ENCODE data around the gene HSPA14. TPM values are rescaled to one million over a fixed set of nuclear protein-coding genes. Genes with fewer than 3 reads are reported as not detected.

The HSPA14 gene
- polyA plus RNA-seq, 1 experiment = 14.9 TPM

GRCh38 chr10:14909101-14909500 is 71.0 kb downstream of the HSPA14 start:
- no peak overlapping the region for H3K4me3 ChIP-seq (ENCODE audit: low read depth, low read length)
- TF ChIP-seq, protein P1, sequence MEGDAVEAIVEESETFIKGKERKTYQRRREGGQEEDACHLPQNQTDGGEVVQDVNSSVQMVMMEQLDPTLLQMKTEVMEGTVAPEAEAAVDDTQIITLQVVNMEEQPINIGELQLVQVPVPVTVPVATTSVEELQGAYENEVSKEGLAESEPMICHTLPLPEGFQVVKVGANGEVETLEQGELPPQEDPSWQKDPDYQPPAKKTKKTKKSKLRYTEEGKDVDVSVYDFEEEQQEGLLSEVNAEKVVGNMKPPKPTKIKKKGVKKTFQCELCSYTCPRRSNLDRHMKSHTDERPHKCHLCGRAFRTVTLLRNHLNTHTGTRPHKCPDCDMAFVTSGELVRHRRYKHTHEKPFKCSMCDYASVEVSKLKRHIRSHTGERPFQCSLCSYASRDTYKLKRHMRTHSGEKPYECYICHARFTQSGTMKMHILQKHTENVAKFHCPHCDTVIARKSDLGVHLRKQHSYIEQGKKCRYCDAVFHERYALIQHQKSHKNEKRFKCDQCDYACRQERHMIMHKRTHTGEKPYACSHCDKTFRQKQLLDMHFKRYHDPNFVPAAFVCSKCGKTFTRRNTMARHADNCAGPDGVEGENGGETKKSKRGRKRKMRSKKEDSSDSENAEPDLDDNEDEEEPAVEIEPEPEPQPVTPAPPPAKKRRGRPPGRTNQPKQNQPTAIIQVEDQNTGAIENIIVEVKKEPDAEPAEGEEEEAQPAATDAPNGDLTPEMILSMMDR (IDR thresholded peaks at IDR 0.05; ENCODE audit: low read depth, low read length) = no peak
- no peaks in the 10 kb centered on the region for H3K27me3 ChIP-seq (ENCODE audit: control insufficient read depth, insufficient read depth, low read length)
- POLR2A ChIA-PET = no interaction called here
- no peak for DNase-seq (ENCODE audit: low read depth, low spot score)
- CTCF ChIA-PET = interaction anchor here (0.8 kb wide), 1 partner anchor 9 kb away, joined by 3 read pairs; no protein-coding TSS in a partner anchor
- no peaks in the 10 kb centered on the region; the same call in 1 of the 2 replicates for H3K9me3 ChIP-seq (ENCODE audit: control insufficient read depth, insufficient read depth, low read length)
- H3K27ac ChIP-seq (ENCODE audit: low read depth, low read length) = no peak overlapping the region

GRCh38 chr10:14910953-14911352 is 72.8 kb downstream of the HSPA14 start:
- Histone ChIP-seq H3K9me3 (ENCODE audit: control insufficient read depth, insufficient read depth, low read length) (no peaks in the 10 kb centered on the region; the same call in 1 of the 2 replicates), H3K4me3 (ENCODE audit: low read depth, low read length) (no peak overlapping the region), H3K27me3 (ENCODE audit: control insufficient read depth, insufficient read depth, low read length) (no peaks in the 10 kb centered on the region), H3K27ac (ENCODE audit: low read depth, low read length) (no peak overlapping the region)
- POLR2A ChIA-PET = no interaction called here
- CTCF ChIA-PET = no interaction called here
- TF ChIP-seq, protein P1 (IDR thresholded peaks at IDR 0.05; ENCODE audit: low read depth, low read length) = no peak
- no peak for DNase-seq (ENCODE audit: low read depth, low spot score)

DNA sequence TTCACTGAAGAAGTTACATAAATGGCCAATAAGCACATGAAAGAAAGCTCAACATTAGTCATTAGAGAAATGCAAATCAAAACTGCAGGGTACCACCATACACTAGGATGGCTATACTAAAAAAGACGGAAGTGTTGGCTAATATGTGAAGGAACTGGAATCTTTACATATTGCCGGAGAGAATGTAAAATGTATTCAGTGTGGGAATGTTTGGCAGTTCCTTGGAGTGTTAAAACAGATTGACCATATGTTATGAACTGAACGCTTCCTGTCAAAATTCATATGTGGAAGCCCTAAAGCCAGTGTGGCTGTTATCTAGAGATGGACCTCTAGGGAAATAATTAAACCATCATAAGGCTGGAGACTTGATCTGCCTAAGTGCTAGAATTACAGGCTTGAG is 73.7 kb downstream of the HSPA14 start:
- no peak for DNase-seq (ENCODE audit: low read depth, low spot score)
- Histone ChIP-seq H3K9me3 (ENCODE audit: control insufficient read depth, insufficient read depth, low read length) (no peaks in the 10 kb centered on the region; the same call in 1 of the 2 replicates), H3K27me3 (ENCODE audit: control insufficient read depth, insufficient read depth, low read length) (no peaks in the 10 kb centered on the region), H3K4me3 (ENCODE audit: low read depth, low read length) (no peak overlapping the region), H3K27ac (ENCODE audit: low read depth, low read length) (no peak overlapping the region)
- POLR2A ChIA-PET = no interaction called here
- TF ChIP-seq, protein P1 (IDR thresholded peaks at IDR 0.05; ENCODE audit: low read depth, low read length) = no peak
- CTCF ChIA-PET = interaction anchor here (0.6 kb wide), 1 partner anchor 735 kb away, joined by 3 read pairs; no protein-coding TSS in a partner anchor

DNA sequence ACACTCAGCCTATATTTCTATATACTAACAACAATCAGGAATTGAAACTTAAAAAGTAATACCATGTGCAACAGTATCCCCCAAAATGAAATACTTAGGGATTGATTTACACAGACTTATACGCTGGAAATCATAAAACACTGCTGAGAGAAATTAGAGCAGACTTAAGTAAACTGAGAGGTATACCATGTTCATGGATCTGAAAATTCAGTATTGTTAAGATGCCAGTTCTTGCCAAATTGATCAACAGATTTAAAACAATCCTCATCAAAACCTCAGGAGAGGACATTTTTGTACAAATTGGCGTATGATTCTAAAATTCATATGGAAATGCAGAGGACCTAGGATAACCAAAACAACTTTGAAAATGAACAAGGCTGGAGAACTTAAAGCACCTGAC is 78.5 kb downstream of the HSPA14 start:
- H3K9me3 ChIP-seq (ENCODE audit: control insufficient read depth, insufficient read depth, low read length) = peaks cover 4% of the 10 kb centered on the region; the same call in 1 of the 2 replicates
- DNase-seq (ENCODE audit: low read depth, low spot score) = no peak
- no peak overlapping the region for H3K4me3 ChIP-seq (ENCODE audit: low read depth, low read length)
- CTCF ChIA-PET = no interaction called here
- no peak overlapping the region for H3K27ac ChIP-seq (ENCODE audit: low read depth, low read length)
- TF ChIP-seq, protein P1 (IDR thresholded peaks at IDR 0.05; ENCODE audit: low read depth, low read length) = no peak
- no peaks in the 10 kb centered on the region for H3K27me3 ChIP-seq (ENCODE audit: control insufficient read depth, insufficient read depth, low read length)
- POLR2A ChIA-PET = no interaction called here

- no peak for DNase-seq (ENCODE audit: low read depth, low spot score)
- POLR2A ChIA-PET = no interaction called here
- Histone ChIP-seq H3K27me3 (ENCODE audit: control insufficient read depth, insufficient read depth, low read length) (no peaks in the 10 kb centered on the region), H3K4me3 (ENCODE audit: low read depth, low read length) (no peak overlapping the region), H3K27ac (ENCODE audit: low read depth, low read length) (no peak overlapping the region), H3K9me3 (ENCODE audit: control insufficient read depth, insufficient read depth, low read length) (peaks cover 4% of the 10 kb centered on the region; the same call in 1 of the 2 replicates)
- TF ChIP-seq, protein P1 (IDR thresholded peaks at IDR 0.05; ENCODE audit: low read depth, low read length) = no peak
- CTCF ChIA-PET = no interaction called here
Observed at GRCh38 chr10:14917827-14918226, 79.7 kb downstream of the HSPA14 start.

All from AG04450 (cell line).